Caco-2 (cell line): ENCODE measurements around the gene ULK1. TPM values are rescaled to one million over a fixed set of nuclear protein-coding genes. Genes with fewer than 3 reads are reported as not detected.

Source experiments
- BruUV-seq: library from RNA; stranded (reverse); fragments of 400-500 nt; replicated peaks from 2 replicates; lab custom pipeline; 2021; lab: Mats Ljungman, UMichigan
- CTCF ChIA-PET: fragments of 300-600 bp; sonication (Branson Sonifier 250); formaldehyde crosslinking; loops from one replicate; lab custom pipeline; 2022; ENCODE audit warnings: antibody characterized with exemption; lab: Charles Lee
- POLR2A ChIA-PET: fragments of 300-600 bp; sonication (Branson Sonifier 250); formaldehyde crosslinking; loops from one replicate; lab custom pipeline; 2022; ENCODE audit warnings: antibody characterized with exemption; lab: Charles Lee
- DNase-seq, 2 experiments: peaks; one replicate each; pipeline versions ENCODE4 v3.0.0 to v3.0.0-alpha.2; 2020 to 2022
- H3K27me3 ChIP-seq: replicated peaks from 2 replicates; pipeline ENCODE4 v1.6.0; 2011; ENCODE audit warnings: low read length; ENCODE audit not compliant: control insufficient read depth, insufficient read depth
- H3K36me3 ChIP-seq: 2 replicates; pipeline ENCODE4 v1.5.1; 2011; ENCODE audit warnings: low read length; ENCODE audit not compliant: control insufficient read depth, insufficient read depth
- H3K4me1 ChIP-seq: fragments of 250-450 bp; sonication (Bioruptor Pico); 2 replicates; pipeline ENCODE4 v1.5.1; 2020; ENCODE audit warnings: mild to moderate bottlenecking
- H3K4me3 ChIP-seq: 2 replicates; pipeline ENCODE4 v1.5.1; 2011; ENCODE audit warnings: low read depth, mild to moderate bottlenecking, control low read depth, low read length
- H3K9me3 ChIP-seq: fragments of 250-450 bp; sonication (Bioruptor Pico); 2 replicates; pipeline ENCODE4 v1.5.1; 2020; ENCODE audit warnings: mild to moderate bottlenecking, moderate library complexity
- H3K27ac Mint-ChIP-seq: one replicate; pipeline ENCODE4 v1.8.0; 2022; ENCODE audit warnings: mixed read lengths; ENCODE audit not compliant: unreplicated experiment
- H3K27me3 Mint-ChIP-seq: one replicate; pipeline ENCODE4 v1.8.0; 2022; ENCODE audit warnings: mixed read lengths; ENCODE audit not compliant: insufficient read depth, unreplicated experiment
- H3K36me3 Mint-ChIP-seq: one replicate; pipeline ENCODE4 v1.8.0; 2022; ENCODE audit warnings: mild to moderate bottlenecking, mixed read lengths; ENCODE audit not compliant: insufficient read depth, unreplicated experiment
- H3K4me1 Mint-ChIP-seq: one replicate; pipeline ENCODE4 v1.8.0; 2022; ENCODE audit warnings: low read depth, mixed read lengths; ENCODE audit not compliant: unreplicated experiment
- H3K4me3 Mint-ChIP-seq: one replicate; pipeline ENCODE4 v1.8.0; 2022; ENCODE audit warnings: mild to moderate bottlenecking, moderate library complexity, mixed read lengths; ENCODE audit not compliant: unreplicated experiment
- H3K9me3 Mint-ChIP-seq: one replicate; pipeline ENCODE4 v1.8.0; 2022; ENCODE audit warnings: mixed read lengths; ENCODE audit not compliant: unreplicated experiment
- intact Hi-C: fragments of 100-400 bp; cut with micrococcal nuclease; formaldehyde crosslinking; loops from one replicate; pipeline ENCODE4 v1.10.0; 2022; ENCODE audit not compliant: unreplicated experiment
- total RNA-seq: library from RNA; stranded (reverse); gene quantifications from 2 replicates; pipeline ENCODE4 v1.2.3, GENCODE V29; 2022
- TF ChIP-seq, protein P1 (sequence below), 2 experiments: fragments of 200-600 bp in 1 of 2; IDR thresholded peaks; 1 replicate in 1 of 2; 2 replicates in 1 of 2; pipeline versions ENCODE4 v1.5.1 to v1.8.0; 2011 to 2022; ENCODE audit warnings: antibody characterized with exemption in 1 of 2, control low read depth in 1 of 2, inconsistent platforms in 1 of 2, low read depth in 1 of 2, low read length in 1 of 2, mild to moderate bottlenecking in 1 of 2, moderate library complexity in 1 of 2; ENCODE audit not compliant: insufficient read depth in 1 of 2, severe bottlenecking in 1 of 2, unreplicated experiment in 1 of 2

The ULK1 gene
- total RNA-seq, 1 experiment from 2014 or later = 61.1 TPM

GRCh38 chr12:131847456-131847855 lies 47.0 kb upstream of the ULK1 start:
- Histone ChIP-seq H3K4me3 (no peak overlapping the region), H3K4me1 (no peaks in the 10 kb centered on the region), H3K9me3 (no peaks in the 10 kb centered on the region), H3K27me3 (no peaks in the 10 kb centered on the region), H3K36me3 (no peaks in the 10 kb centered on the region)
- H3K4me3 Mint-ChIP-seq = no peak overlapping the region
- no peaks in the 10 kb centered on the region for H3K27me3 Mint-ChIP-seq
- no peaks in the 10 kb centered on the region for H3K36me3 Mint-ChIP-seq
- TF ChIP-seq, protein P1, sequence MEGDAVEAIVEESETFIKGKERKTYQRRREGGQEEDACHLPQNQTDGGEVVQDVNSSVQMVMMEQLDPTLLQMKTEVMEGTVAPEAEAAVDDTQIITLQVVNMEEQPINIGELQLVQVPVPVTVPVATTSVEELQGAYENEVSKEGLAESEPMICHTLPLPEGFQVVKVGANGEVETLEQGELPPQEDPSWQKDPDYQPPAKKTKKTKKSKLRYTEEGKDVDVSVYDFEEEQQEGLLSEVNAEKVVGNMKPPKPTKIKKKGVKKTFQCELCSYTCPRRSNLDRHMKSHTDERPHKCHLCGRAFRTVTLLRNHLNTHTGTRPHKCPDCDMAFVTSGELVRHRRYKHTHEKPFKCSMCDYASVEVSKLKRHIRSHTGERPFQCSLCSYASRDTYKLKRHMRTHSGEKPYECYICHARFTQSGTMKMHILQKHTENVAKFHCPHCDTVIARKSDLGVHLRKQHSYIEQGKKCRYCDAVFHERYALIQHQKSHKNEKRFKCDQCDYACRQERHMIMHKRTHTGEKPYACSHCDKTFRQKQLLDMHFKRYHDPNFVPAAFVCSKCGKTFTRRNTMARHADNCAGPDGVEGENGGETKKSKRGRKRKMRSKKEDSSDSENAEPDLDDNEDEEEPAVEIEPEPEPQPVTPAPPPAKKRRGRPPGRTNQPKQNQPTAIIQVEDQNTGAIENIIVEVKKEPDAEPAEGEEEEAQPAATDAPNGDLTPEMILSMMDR (IDR thresholded peaks at IDR 0.05; ENCODE audit: insufficient read depth in 1 of 2, low read depth in 1 of 2, low read length in 1 of 2, severe bottlenecking in 1 of 2, unreplicated experiment in 1 of 2) = no peak
- no peaks in the 10 kb centered on the region for H3K4me1 Mint-ChIP-seq
- DNase-seq = no peak
- ChIA-PET CTCF (no interaction called here), POLR2A (no interaction called here)
- no peaks in the 10 kb centered on the region for H3K9me3 Mint-ChIP-seq
- no TSS peak for BruUV-seq
- intact Hi-C loops = no loop called here
- H3K27ac Mint-ChIP-seq = no peak overlapping the region

DNA sequence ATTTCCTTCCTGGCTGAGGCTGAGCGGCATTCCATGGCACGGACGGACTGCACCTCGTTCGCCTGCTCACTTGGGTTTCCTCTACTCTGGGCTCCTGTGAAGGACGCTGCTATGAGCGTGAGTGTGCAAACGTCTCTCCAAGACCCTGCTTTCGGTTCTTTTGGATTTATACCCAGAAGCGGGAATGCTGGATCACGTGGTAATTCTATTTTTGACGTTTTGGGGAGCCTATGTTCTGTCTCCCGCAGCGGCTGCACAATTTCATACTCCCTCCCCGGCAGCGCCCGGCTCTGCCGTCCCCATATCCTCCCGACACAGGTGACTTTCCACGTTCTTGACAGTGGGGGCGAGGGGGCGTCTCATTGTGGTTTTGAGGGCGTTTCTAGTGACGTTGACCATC lies 45.7 kb upstream of the ULK1 start:
- intact Hi-C loops = no loop called here
- Mint-ChIP-seq H3K27me3 (no peaks in the 10 kb centered on the region), H3K4me1 (no peaks in the 10 kb centered on the region), H3K9me3 (no peaks in the 10 kb centered on the region), H3K27ac (no peak overlapping the region), H3K4me3 (no peak overlapping the region), H3K36me3 (no peaks in the 10 kb centered on the region)
- POLR2A ChIA-PET = no interaction called here
- DNase-seq = no peak
- no peaks in the 10 kb centered on the region for H3K27me3 ChIP-seq
- TF ChIP-seq, protein P1 (IDR thresholded peaks at IDR 0.05; ENCODE audit: insufficient read depth in 1 of 2, low read depth in 1 of 2, low read length in 1 of 2, severe bottlenecking in 1 of 2, unreplicated experiment in 1 of 2) = no peak
- BruUV-seq = no TSS peak
- no peak overlapping the region for H3K4me3 ChIP-seq
- H3K36me3 ChIP-seq = no peaks in the 10 kb centered on the region
- no peaks in the 10 kb centered on the region for H3K4me1 ChIP-seq
- CTCF ChIA-PET = no interaction called here
- H3K9me3 ChIP-seq = no peaks in the 10 kb centered on the region

DNA sequence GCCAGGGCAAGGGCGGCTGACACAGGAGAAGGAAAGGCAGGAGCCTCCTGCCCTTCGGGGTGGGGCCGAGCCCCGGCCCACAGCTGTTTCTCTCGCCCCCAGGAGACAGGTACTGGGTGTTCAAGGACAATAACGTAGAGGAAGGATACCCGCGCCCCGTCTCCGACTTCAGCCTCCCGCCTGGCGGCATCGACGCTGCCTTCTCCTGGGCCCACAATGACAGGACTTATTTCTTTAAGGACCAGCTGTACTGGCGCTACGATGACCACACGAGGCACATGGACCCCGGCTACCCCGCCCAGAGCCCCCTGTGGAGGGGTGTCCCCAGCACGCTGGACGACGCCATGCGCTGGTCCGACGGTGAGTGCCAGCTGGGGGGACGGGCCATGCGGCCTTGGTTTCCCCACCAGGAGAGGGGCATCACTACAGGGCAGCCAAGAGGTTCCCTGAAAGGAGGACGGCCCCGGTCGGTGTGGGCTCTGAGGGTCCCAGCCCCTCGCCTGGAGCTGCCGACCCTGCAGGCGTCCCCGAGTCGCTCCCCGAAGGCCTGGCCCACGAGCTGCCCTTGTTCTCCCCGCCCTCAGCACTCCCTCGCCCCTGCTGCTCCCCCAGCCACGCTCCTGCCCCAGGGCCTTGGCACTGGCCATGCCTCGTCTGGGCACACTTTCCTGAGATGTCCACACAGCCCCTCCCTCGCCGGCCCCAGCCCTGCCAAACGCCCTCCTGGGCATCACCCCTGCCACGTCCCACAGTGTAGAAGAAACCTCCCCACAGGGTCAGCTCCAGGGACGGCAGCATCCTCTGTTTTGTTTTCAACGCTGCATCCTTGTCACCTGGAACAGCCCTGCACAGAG lies 44.5 kb upstream of the ULK1 start:
- CTCF ChIA-PET = no interaction called here
- no TSS peak for BruUV-seq

More for the DNA sequence above, 44.5 kb upstream of the ULK1 start:
- no peaks in the 10 kb centered on the region for H3K27me3 ChIP-seq
- Mint-ChIP-seq H3K27me3 (no peaks in the 10 kb centered on the region), H3K9me3 (no peaks in the 10 kb centered on the region), H3K36me3 (no peaks in the 10 kb centered on the region), H3K27ac (no peak overlapping the region), H3K4me1 (no peaks in the 10 kb centered on the region), H3K4me3 (no peak overlapping the region)
- H3K36me3 ChIP-seq = no peaks in the 10 kb centered on the region
- DNase-seq = no peak
- POLR2A ChIA-PET = no interaction called here
- H3K9me3 ChIP-seq = no peaks in the 10 kb centered on the region
- no peak overlapping the region for H3K4me3 ChIP-seq
- H3K4me1 ChIP-seq = no peaks in the 10 kb centered on the region
- TF ChIP-seq, protein P1 (IDR thresholded peaks at IDR 0.05; ENCODE audit: insufficient read depth in 1 of 2, low read depth in 1 of 2, low read length in 1 of 2, severe bottlenecking in 1 of 2, unreplicated experiment in 1 of 2) = no peak
- intact Hi-C loops = no loop called here
